GM15510 (cell line): ENCODE measurements around the gene PFN2.

Experiments used
- POLR2A ChIP-seq: IDR thresholded peaks from 3 replicates; pipeline ENCODE4 v1.6.1; 2011; ENCODE audit warnings: borderline replicate concordance; ENCODE audit not compliant: insufficient read length; ENCODE audit errors: extremely low read depth

Gene PFN2

DNA sequence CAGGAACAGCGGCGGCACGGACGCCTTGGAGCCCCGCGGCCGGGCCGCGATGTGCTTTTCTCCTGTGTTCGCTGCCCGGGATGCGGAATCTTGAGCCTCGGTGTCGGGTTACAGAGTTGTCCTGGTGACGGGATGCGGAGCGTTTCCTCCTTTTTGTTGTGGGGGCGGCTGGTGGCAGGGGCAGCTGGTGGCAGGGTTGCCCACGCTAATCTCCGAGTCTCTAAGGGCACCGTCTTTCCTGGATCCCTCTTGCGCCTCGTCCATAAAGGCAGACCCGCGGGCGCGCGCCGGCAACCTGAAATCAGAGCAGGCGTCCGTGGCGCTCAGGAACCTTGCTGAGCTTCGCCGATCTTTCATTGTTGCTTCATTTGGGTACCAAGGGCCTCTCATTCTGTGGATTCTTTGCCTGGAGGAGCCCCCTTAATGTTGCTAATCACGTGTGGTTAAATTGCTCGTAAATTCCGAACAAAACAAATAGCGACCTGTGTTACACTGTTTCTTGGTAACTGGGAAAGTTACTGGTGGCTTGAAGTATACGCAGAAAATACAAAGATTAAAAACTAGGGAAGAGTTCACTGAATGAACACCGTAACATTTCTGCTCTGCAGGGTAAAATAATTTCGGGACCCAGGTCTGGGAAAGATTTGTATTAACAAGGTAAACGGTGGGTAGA is 844 bp upstream of the PFN2 start:
- TF ChIP-seq POLR2A = no peak

GRCh38 chr3:149969940-149970715 is 567 bp downstream of the PFN2 start:
- no peak for TF ChIP-seq POLR2A

DNA sequence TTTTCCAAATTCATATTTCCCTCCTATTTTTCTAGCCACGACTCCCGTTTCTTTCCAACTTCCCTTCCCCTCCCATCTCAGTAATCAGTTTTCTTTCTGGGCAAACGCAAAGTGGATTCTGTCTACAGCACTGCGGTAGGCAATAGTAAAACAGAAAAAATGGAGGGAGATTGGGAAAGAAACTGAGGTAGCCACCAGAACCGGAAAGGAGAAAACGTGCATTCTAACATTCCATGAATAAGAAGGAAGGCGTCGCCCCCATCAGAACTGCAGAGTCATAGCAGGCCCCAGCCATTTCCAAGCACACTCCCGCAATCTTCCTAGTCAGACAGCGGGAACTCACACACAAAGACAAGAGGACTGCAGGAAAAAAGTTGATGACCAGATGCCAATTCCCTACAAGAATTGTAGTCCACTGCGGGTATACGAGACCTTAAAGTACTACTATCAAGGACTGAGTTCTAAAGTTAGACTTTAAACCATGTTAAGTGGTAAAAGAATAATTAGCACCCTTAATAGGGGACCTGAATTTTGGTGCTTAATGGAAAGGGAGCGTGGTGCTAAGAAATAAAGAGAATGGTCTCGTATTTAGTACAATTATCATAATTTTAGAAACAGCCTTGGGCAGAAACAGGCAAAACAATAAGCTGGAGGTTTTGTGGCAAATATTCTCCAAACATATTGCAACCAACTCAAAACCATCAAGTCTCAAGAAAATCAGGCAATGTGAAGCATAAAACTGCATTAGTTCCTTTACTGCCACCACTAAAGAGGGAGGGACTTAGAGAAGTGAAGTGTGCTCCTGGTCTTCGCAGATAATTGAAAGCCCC is 1.4 kb downstream of the PFN2 start:
- TF ChIP-seq POLR2A = no peak

DNA sequence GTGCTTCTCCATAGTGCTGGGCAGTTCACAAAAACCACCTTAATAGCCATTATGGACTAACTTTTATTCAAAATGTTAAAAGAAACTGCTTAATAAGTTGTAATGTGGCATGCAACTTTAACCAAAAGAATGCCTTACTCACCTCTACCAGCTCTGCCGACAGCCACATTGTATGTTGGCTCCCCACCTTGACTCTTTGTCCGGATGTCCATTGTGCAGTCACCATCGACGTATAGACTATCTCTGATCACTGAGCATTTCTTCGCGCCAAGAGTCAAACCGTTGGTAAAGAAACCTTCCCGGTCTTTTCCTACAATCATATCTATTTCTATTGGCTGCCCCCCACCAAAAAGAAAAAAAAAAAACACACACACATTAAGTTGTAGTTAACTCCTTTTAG is 2.5 kb downstream of the PFN2 start:
- TF ChIP-seq POLR2A = no peak

DNA sequence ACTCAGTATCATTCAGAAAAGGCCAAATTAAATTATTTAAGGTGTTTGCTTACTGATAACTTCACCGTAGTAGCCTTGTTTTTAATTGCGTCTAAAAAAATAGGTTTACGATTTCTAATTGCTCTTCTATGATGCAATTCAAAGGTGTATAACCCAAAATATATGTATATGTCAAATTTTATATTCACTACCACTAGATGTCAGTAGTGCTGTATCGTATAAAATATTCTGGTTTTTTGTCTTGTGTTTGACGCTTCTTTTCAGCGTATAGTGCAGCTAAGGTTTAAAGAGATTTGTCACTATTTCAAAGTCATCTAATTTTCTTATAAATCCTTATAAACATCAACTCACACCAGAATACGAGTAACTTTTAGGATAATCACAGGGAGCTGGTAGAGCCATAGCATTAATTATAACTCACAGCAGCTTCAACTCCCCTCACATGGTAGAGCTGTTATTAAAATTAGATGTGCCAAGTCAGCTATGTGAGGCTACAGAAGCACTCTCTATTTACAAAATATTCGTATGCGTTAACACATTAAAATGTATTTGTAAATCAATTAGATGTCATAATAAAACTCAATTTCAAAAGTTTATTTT is 3.5 kb downstream of the PFN2 start:
- no peak for TF ChIP-seq POLR2A

DNA sequence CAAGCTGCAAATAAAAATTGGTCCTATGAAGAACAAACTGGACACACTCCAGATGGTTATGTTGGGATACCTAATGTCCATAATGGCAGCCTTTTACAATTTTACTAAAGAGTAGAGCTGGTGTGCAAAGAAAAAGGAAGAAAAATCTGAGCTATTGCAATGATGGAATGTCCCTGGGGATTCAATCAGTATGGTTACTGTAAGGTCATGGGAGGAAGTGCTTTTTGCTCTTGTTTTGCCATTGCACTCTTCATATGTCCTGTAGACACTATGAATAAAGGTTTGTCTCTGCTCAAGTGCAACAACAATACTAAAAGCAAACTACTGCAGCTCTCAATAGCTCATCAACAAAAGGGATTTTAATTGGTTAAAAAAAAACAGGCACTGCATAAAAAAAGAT is 5.4 kb downstream of the PFN2 start:
- TF ChIP-seq POLR2A = no peak

GRCh38 chr3:149964291-149964690 is 6.4 kb downstream of the PFN2 start:
- no peak for TF ChIP-seq POLR2A

- TF ChIP-seq POLR2A = no peak
These were observed 7.2 kb downstream of the PFN2 start for GRCh38 chr3:149963485-149963884.

- no peak for TF ChIP-seq POLR2A
These were observed 11.3 kb downstream of the PFN2 start for GRCh38 chr3:149959443-149959842.

DNA sequence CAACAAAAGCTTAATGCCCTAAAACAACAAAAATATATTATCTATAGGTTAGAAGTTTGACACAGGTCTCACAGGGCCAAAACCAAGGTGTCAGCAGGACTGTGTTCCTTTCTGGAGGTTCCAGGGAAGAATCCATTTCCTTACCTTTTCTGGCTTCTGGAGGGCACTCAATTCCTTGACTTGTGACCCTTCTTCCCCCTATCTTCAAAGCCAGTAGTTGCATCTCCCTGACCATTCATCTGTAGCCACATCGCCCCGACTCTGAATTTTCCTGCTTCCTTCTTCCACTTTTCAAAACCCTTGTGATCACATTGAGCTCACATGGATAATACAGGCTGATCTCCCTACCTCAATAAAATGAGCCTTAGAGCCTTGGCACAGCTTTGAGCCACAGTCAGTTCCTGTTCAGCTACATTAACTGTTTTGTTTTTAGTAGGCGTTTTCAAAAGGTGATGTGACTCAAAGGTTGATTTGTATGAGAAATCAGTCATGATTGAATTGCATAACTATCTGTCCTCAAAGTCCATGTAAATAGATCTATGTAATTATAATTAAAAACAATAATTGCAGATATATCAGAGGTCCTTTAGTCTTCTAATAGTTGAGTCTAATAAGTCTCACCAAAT is 12.4 kb downstream of the PFN2 start:
- TF ChIP-seq POLR2A = no peak

DNA sequence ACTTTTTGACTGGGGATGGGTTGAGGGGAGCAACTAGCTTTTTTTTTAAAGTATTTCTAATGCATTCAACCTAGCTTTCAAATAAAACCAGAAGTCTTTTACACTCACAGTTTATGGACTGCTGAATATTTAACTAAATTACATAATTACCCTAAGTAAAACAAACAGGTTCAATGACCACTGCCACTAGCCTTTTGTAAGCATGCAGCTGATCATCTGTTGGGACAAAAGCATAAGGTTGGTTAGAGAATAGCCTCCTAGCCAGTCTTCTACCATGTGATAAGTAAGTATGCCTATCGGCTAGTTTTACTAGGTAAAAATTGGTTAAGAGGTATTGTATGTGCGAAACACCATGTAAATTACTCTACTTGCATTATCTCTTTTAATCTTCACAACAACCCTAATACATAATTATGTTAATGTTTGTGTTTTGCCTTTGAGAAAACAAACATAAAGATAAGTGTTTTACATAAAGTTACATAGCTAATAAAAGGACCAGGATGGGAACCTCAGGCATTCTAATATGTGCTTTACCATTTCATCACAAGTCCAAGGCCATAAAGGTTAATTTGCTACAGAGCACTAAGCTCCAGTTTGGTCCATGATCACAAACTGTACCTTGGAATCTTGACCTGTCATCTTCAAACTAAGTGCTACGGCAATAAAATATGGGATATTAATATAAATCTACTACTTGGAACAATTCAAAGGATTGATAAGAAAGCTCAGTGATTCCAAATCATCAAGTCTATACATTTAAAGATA is 13.2 kb downstream of the PFN2 start:
- TF ChIP-seq POLR2A = no peak

- no peak for TF ChIP-seq POLR2A
These were observed 15.2 kb downstream of the PFN2 start for GRCh38 chr3:149955449-149955848.

- TF ChIP-seq POLR2A = no peak
These were observed 15.9 kb downstream of the PFN2 start for GRCh38 chr3:149954812-149955211.

GRCh38 chr3:149949181-149949580 is 21.5 kb downstream of the PFN2 start:
- TF ChIP-seq POLR2A = no peak
